ENCODE measurements around the gene PRKCD. TPM values are rescaled to one million over a fixed set of nuclear protein-coding genes. Genes with fewer than 3 reads are reported as not detected.

Gene PRKCD
- total and polyA plus RNA-seq, 4 donors: 16.1 to 33.4 (median 27.2) TPM

- H3K36me3 ChIP-seq (ENCODE audit: control insufficient read depth in 1 of 2, insufficient read depth in 2 of 2, low read length in 1 of 2): peaks cover 4 to 23% of the 10 kb centered on the region in 2 donors
- no peaks in the 10 kb centered on the region for H3K9me3 ChIP-seq (ENCODE audit: control insufficient read depth, low read length)
- H3K27ac ChIP-seq (ENCODE audit: low read depth in 1 of 2, low read length in 2 of 2): no peak overlapping the region
- WGBS, 2 donors: 79 to 85% methylated on average over 17 to 18 of the region's 18 CpGs
- DNase-seq (peak; percentile 35 to 75), ATAC-seq (ENCODE audit: low FRiP score) (no peak)
- H3K27me3 ChIP-seq (ENCODE audit: control insufficient read depth in 1 of 2, insufficient read depth in 2 of 2, low read length in 1 of 2): no peaks in the 10 kb centered on the region
- no peak overlapping the region for H3K4me3 ChIP-seq (ENCODE audit: low read length in 2 of 2)
- H3K4me1 ChIP-seq (ENCODE audit: control insufficient read depth in 1 of 2, insufficient read depth in 2 of 2, low read length in 2 of 2): no peaks in the 10 kb centered on the region
- intact Hi-C loops (cut with DNase I): no loop called here
These were observed 71.8 kb downstream of the PRKCD start for GRCh38 chr3:53232641-53233377.

DNA sequence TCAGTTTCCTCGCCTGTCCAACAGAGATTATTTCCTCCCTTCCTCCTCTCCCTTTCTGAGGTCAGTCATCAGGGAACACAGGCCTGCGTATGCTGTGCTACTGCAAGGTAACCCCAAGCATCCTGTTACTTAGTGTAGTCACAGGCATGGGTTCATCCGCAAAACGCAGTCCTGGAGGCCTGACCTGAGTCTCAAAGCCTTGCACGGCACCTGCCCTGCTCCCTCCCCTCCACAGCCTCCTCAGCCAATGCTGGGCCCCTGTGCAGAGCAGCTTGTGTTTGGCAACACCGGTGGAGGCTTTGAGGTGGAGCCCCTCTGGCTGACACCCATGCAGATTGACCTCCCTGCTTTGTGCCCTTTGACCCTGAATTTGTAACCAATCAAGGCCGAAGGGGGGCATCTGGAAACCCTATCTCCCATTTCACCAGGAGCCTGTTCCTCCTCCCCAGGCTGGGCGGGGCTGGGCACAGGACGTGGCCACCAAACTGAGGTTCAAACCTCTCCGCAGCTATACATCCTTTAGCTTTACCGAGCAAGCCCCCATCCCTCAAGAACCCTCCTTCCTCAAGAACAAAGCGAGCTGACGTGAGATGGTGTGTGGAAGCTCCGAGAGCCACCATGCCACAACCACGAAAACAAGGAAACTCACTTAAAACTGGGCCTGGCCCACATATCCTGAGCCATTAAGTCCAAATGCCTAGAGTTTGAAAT, 73.3 kb downstream of the PRKCD start:
- no peak overlapping the region for H3K27ac ChIP-seq (ENCODE audit: low read depth in 1 of 2, low read length in 2 of 2)
- no peaks in the 10 kb centered on the region for H3K27me3 ChIP-seq (ENCODE audit: control insufficient read depth in 1 of 2, insufficient read depth in 2 of 2, low read length in 1 of 2)
- H3K36me3 ChIP-seq (ENCODE audit: control insufficient read depth in 1 of 2, insufficient read depth in 2 of 2, low read length in 1 of 2): peaks cover 0 to 12% of the 10 kb centered on the region in 2 donors

GRCh38 chr3:53234841-53235232, 73.8 kb downstream of the PRKCD start:
- Histone ChIP-seq H3K9me3 (ENCODE audit: control insufficient read depth, low read length) (no peaks in the 10 kb centered on the region), H3K27me3 (ENCODE audit: control insufficient read depth in 1 of 2, insufficient read depth in 2 of 2, low read length in 1 of 2) (no peaks in the 10 kb centered on the region), H3K4me3 (ENCODE audit: low read length in 2 of 2) (no peak overlapping the region), H3K27ac (ENCODE audit: low read depth in 1 of 2, low read length in 2 of 2) (no peak overlapping the region), H3K36me3 (ENCODE audit: control insufficient read depth in 1 of 2, insufficient read depth in 2 of 2, low read length in 1 of 2) (peaks cover 0 to 12% of the 10 kb centered on the region in 2 donors), H3K4me1 (ENCODE audit: control insufficient read depth in 1 of 2, insufficient read depth in 2 of 2, low read length in 2 of 2) (no peaks in the 10 kb centered on the region)
- WGBS, 2 donors: 90 to 96% methylated on average over 10 of the region's 10 CpGs
- DNase-seq (peak in 1 of 2 donors; percentile 33), ATAC-seq (ENCODE audit: low FRiP score) (no peak)
- intact Hi-C loops (cut with DNase I): loop anchor here in 1 of 2 donors (5.0 kb wide), 1 partner anchor 37 kb away; no protein-coding TSS in a partner anchor

More for the DNA sequence above, 73.3 kb downstream of the PRKCD start:
- WGBS, 2 donors: 82 to 84% methylated on average over 15 of the region's 15 CpGs
- Histone ChIP-seq H3K4me3 (ENCODE audit: low read length in 2 of 2) (no peak overlapping the region), H3K4me1 (ENCODE audit: control insufficient read depth in 1 of 2, insufficient read depth in 2 of 2, low read length in 2 of 2) (no peaks in the 10 kb centered on the region), H3K9me3 (ENCODE audit: control insufficient read depth, low read length) (no peaks in the 10 kb centered on the region)
- ATAC-seq (ENCODE audit: low FRiP score): no peak
- intact Hi-C loops (cut with DNase I): no loop called here
- DNase-seq: peak in 1 of 2 donors; percentile 19

- no peak for ATAC-seq (ENCODE audit: low FRiP score)
- peaks cover 0 to 7% of the 10 kb centered on the region in 2 donors for H3K36me3 ChIP-seq (ENCODE audit: control insufficient read depth in 1 of 2, insufficient read depth in 2 of 2, low read length in 1 of 2)
These were observed 74.5 kb downstream of the PRKCD start for GRCh38 chr3:53235545-53235944.

DNA sequence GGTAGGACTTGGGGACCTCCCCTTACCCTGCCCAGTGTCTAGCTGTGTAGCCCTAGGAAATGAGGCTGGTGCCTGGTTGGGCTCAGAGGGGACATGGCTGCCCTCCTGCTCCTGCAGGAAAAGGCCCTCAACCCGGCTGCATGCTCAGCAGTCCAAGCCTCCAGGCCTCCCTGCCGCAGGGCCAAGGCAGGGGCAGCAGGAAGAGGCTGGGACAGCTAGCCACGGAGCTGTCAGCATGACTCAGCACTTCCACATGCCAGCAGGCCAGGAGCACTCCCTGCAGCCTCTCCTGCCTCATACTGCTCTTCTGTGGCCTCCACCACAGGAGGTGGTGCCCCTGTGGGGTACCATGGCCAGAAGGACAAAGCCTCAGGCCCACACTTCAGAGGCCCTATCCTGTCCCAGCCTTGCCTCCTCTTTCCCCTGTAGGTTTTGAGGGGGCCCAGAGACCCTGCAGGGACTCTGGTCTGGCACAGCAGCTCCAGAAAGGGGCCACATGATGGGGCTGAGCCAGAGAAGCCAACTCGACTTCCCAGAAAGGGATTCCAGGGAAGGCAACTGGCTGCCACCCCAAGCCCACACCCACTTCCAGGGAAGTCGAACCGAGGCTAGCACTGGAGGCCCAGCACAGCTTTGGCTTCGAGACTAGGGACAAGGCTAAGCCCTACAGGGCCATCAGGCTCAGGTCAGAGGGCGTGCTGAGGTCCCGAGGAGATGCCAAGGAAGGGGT, 75.3 kb downstream of the PRKCD start:
- intact Hi-C loops (cut with DNase I): loop anchor here in 1 of 2 donors (5.0 kb wide), 1 partner anchor 36 kb away; no protein-coding TSS in a partner anchor
- peaks cover 0 to 7% of the 10 kb centered on the region in 2 donors for H3K36me3 ChIP-seq (ENCODE audit: control insufficient read depth in 1 of 2, insufficient read depth in 2 of 2, low read length in 1 of 2)
- peak overlapping the region in 1 of 2 donors; percentile 60 for H3K27ac ChIP-seq (ENCODE audit: low read depth in 1 of 2, low read length in 2 of 2)
- ATAC-seq (ENCODE audit: low FRiP score) (peak; percentile 92), DNase-seq (peak; percentile 87 to 91)
- H3K4me3 ChIP-seq (ENCODE audit: low read length in 2 of 2): no peak overlapping the region
- 48 to 52% methylated on average over 9 of the region's 9 CpGs for WGBS, 2 donors
- H3K27me3 ChIP-seq (ENCODE audit: control insufficient read depth in 1 of 2, insufficient read depth in 2 of 2, low read length in 1 of 2): no peaks in the 10 kb centered on the region
- H3K4me1 ChIP-seq (ENCODE audit: control insufficient read depth in 1 of 2, insufficient read depth in 2 of 2, low read length in 2 of 2): no peaks in the 10 kb centered on the region
- no peaks in the 10 kb centered on the region for H3K9me3 ChIP-seq (ENCODE audit: control insufficient read depth, low read length)

More at GRCh38 chr3:53235545-53235944, 74.5 kb downstream of the PRKCD start:
- Histone ChIP-seq H3K27me3 (ENCODE audit: control insufficient read depth in 1 of 2, insufficient read depth in 2 of 2, low read length in 1 of 2) (no peaks in the 10 kb centered on the region), H3K9me3 (ENCODE audit: control insufficient read depth, low read length) (no peaks in the 10 kb centered on the region), H3K27ac (ENCODE audit: low read depth in 1 of 2, low read length in 2 of 2) (peak overlapping the region in 1 of 2 donors; percentile 39), H3K4me3 (ENCODE audit: low read length in 2 of 2) (no peak overlapping the region), H3K4me1 (ENCODE audit: control insufficient read depth in 1 of 2, insufficient read depth in 2 of 2, low read length in 2 of 2) (no peaks in the 10 kb centered on the region)
- intact Hi-C loops (cut with DNase I): loop anchor here in 1 of 2 donors (5.0 kb wide), 1 partner anchor 37 kb away; no protein-coding TSS in a partner anchor
- 76 to 83% methylated on average over 6 of the region's 6 CpGs for WGBS, 2 donors
- DNase-seq: peak in 1 of 2 donors; percentile 42

DNA sequence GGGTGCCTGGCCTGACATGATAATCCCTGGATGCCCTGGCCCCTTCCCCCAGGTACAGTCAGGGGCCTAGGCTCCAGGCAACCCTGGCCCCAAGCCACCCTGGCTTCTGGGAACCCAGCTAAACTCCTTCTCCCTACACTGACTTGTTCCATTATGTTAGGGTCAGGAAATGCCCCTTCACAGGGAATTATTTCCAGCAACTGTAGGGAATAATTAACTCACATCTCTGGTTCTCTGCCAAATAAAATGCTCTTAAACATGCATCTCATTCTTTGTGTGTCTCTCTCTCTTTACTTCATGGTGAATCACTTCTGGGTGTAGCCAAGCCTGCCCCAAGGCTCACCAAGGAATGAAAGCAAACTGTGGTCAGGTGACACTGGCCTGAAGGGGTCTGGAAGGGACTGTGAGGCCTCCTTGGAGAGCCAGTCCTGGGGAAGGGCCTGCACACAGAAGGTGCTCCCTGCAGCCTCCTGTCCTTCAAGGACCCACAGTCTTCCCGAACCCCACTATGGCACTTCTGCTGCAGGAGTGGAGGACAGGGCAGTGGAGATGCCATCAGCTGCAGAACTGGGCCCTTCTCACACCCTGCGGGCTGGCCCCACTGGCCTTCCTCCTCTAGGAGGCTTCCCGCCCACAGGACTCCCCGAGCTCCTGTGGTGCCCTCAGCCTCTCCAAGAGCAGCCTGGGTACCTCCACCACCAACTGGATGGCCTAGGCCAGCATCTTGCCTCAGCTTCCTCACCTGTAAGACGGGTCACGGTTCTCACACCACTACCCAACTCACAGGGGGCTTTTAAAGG, 77.2 kb downstream of the PRKCD start:
- DNase-seq (peak in 1 of 2 donors; percentile 45), ATAC-seq (ENCODE audit: low FRiP score) (no peak)
- no peaks in the 10 kb centered on the region for H3K9me3 ChIP-seq (ENCODE audit: control insufficient read depth, low read length)
- peak overlapping the region in 1 of 2 donors; percentile 7 for H3K27ac ChIP-seq (ENCODE audit: low read depth in 1 of 2, low read length in 2 of 2)
- H3K4me3 ChIP-seq (ENCODE audit: low read length in 2 of 2): no peak overlapping the region
- peaks cover 0 to 2% of the 10 kb centered on the region in 2 donors for H3K36me3 ChIP-seq (ENCODE audit: control insufficient read depth in 1 of 2, insufficient read depth in 2 of 2, low read length in 1 of 2)
- WGBS, 2 donors: 87 to 89% methylated on average over 6 of the region's 6 CpGs
- intact Hi-C loops (cut with DNase I): loop anchor here in 1 of 2 donors (5.0 kb wide), 1 partner anchor 34 kb away; no protein-coding TSS in a partner anchor
- H3K27me3 ChIP-seq (ENCODE audit: control insufficient read depth in 1 of 2, insufficient read depth in 2 of 2, low read length in 1 of 2): no peaks in the 10 kb centered on the region
- H3K4me1 ChIP-seq (ENCODE audit: control insufficient read depth in 1 of 2, insufficient read depth in 2 of 2, low read length in 2 of 2): no peaks in the 10 kb centered on the region

DNA sequence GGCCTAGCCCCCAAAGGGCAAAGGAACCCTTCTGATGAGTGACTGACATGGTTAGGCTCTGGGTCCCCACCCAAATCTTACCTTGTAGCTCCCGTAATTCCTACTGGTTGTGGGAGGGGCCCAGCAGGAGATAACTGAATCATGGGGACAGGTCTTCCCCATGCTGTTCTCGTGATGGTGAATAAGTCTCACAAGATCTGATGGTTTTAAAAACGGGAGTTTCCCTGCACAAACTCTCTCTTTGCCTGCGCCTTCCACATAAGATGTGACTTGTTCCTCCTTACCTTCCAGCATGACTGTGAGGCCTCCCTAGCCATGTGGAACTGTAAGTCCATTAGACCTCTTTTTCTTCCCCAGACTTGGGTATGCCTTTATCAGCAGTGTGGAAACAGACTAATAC, 77.9 kb downstream of the PRKCD start:
- WGBS, 2 donors: 86 to 87% methylated on average over 4 of the region's 4 CpGs
- no peak for DNase-seq
- ATAC-seq (ENCODE audit: low FRiP score): no peak
- Histone ChIP-seq H3K27ac (ENCODE audit: low read depth in 1 of 2, low read length in 2 of 2) (peak overlapping the region in 1 of 2 donors; percentile 7), H3K36me3 (ENCODE audit: control insufficient read depth in 1 of 2, insufficient read depth in 2 of 2, low read length in 1 of 2) (peaks cover 0 to 2% of the 10 kb centered on the region in 2 donors), H3K9me3 (ENCODE audit: control insufficient read depth, low read length) (no peaks in the 10 kb centered on the region), H3K27me3 (ENCODE audit: control insufficient read depth in 1 of 2, insufficient read depth in 2 of 2, low read length in 1 of 2) (no peaks in the 10 kb centered on the region), H3K4me3 (ENCODE audit: low read length in 2 of 2) (no peak overlapping the region), H3K4me1 (ENCODE audit: control insufficient read depth in 1 of 2, insufficient read depth in 2 of 2, low read length in 2 of 2) (no peaks in the 10 kb centered on the region)
- intact Hi-C loops (cut with DNase I): loop anchor here in 1 of 2 donors (5.0 kb wide), 1 partner anchor 33 kb away; no protein-coding TSS in a partner anchor
